Measurements from ENCODE around the gene MRFAP1. TPM values are rescaled to one million over a fixed set of nuclear protein-coding genes. Genes with fewer than 3 reads are reported as not detected.

MRFAP1 gene
- total and polyA plus RNA-seq, 2 of the 4 experiments (the other 2 are of a cell fraction), result 65.4 to 268 TPM

GRCh38 chr4:6655924-6656323 is 15.4 kb downstream of the MRFAP1 start:
- Histone ChIP-seq H2AFZ (replicated peaks; ENCODE audit: low read length, poor library complexity) (no peak overlapping the region), H2AK5ac (ENCODE audit: low read depth, low read length) (no peak overlapping the region), H2BK20ac (ENCODE audit: low read depth, low read length) (no peak overlapping the region), H3K4me2 (ENCODE audit: low read depth, low read length) (no peak overlapping the region), H3K56ac (ENCODE audit: extremely low read depth, insufficient read depth, low read length) (no peak overlapping the region), H2BK15ac (ENCODE audit: low read depth, low read length) (no peak overlapping the region), H3K4me1 (ENCODE audit: control insufficient read depth, insufficient read depth, low read length) (no peaks in the 10 kb centered on the region), H3K27me3 (ENCODE audit: control insufficient read depth, insufficient read depth, low read length) (no peaks in the 10 kb centered on the region), H2BK120ac (ENCODE audit: low read depth, low read length) (no peak overlapping the region), H3K9me1 (ENCODE audit: insufficient read depth, low read length) (no peaks in the 10 kb centered on the region), H3K4me3 (ENCODE audit: insufficient read depth, low read depth, low read length) (no peak overlapping the region), H3K9me3 (ENCODE audit: control insufficient read depth, insufficient read depth, low read length) (no peaks in the 10 kb centered on the region), H4K91ac (ENCODE audit: insufficient read depth, low read depth, low read length) (no peak overlapping the region), H3K36me3 (ENCODE audit: control insufficient read depth, insufficient read depth, low read length) (no peaks in the 10 kb centered on the region), H3K18ac (ENCODE audit: low read depth, low read length) (no peak overlapping the region), H3K23ac (ENCODE audit: low read depth, low read length) (no peak overlapping the region), H4K5ac (ENCODE audit: low read depth, low read length) (no peak overlapping the region), H3K9ac (ENCODE audit: low read depth, low read length) (no peak overlapping the region), H3K27ac (ENCODE audit: insufficient read depth, low read length) (no peak overlapping the region), H4K8ac (ENCODE audit: low read depth in 2 of 2, low read length in 2 of 2) (no peak overlapping the region), H3K4ac (ENCODE audit: low read depth, low read length) (no peak overlapping the region), H2AK9ac (replicated peaks; ENCODE audit: low read depth, low read length, poor library complexity) (no peak overlapping the region), H2BK5ac (ENCODE audit: low read depth, low read length, poor library complexity, severe bottlenecking) (no peak overlapping the region), H4K20me1 (ENCODE audit: insufficient read depth, low read length) (no peaks in the 10 kb centered on the region), H3K79me1 (ENCODE audit: low read depth in 1 of 2, low read length in 2 of 2) (no peaks in the 10 kb centered on the region), H3K14ac (replicated peaks; ENCODE audit: low read depth, low read length) (no peak overlapping the region)
- ATAC-seq (ENCODE audit: low read depth) (no peak), DNase-seq (no peak)
- intact Hi-C loops (cut with micrococcal nuclease), result no loop called here
- 83% methylated on average over 4 of the region's 5 CpGs; no CpG with 5 or more reads in 1 of the 2 experiments for WGBS, 2 experiments (ENCODE audit: extremely low coverage in 2 of 2, insufficient read length in 1 of 2)
- no TSS peak for BruUV-seq (replicated peaks)
- TF ChIP-seq POLR2A (IDR thresholded peaks at IDR 0.05; ENCODE audit: low read depth, low read length) (no peak), NFE2L2 (IDR thresholded peaks at IDR 0.05; ENCODE audit: low read depth, low read length) (no peak), CTCF (conservative IDR thresholded peaks at IDR 0.05; ENCODE audit: low read depth, low read length) (no peak), MAZ (IDR thresholded peaks at IDR 0.05; ENCODE audit: borderline replicate concordance, low read depth, low read length) (no peak), CHD1 (IDR thresholded peaks at IDR 0.05; ENCODE audit: low read depth, low read length) (no peak), MXI1 (IDR thresholded peaks at IDR 0.05; ENCODE audit: borderline replicate concordance, low read depth, low read length) (no peak), ELK1 (IDR thresholded peaks at IDR 0.05; ENCODE audit: borderline replicate concordance, low read depth, low read length) (no peak), RFX5 (IDR thresholded peaks at IDR 0.05; ENCODE audit: low read depth, low read length) (no peak), BHLHE40 (IDR thresholded peaks at IDR 0.05; ENCODE audit: low read depth, low read length) (no peak), CEBPB (IDR thresholded peaks at IDR 0.05; ENCODE audit: low read depth, low read length) (no peak), FOS (IDR thresholded peaks at IDR 0.05; ENCODE audit: low read depth, low read length) (no peak), USF2 (IDR thresholded peaks at IDR 0.05; ENCODE audit: low read depth, low read length) (no peak), RCOR1 (IDR thresholded peaks at IDR 0.05; ENCODE audit: insufficient replicate concordance, low read length) (no peak), MAFK (IDR thresholded peaks at IDR 0.05; ENCODE audit: low read depth, low read length) (no peak), RAD21 (IDR thresholded peaks at IDR 0.05; ENCODE audit: low read length) (no peak), SMC3 (IDR thresholded peaks at IDR 0.05; ENCODE audit: low read depth, low read length) (no peak)
- in situ Hi-C loops (cut with MboI; ENCODE audit: low sequenced_read_pairs), result no loop called here
- dilution Hi-C loops (cut with HindIII; ENCODE audit: low sequenced_read_pairs, unreplicated experiment), result no loop called here
- ChIA-PET CTCF (no interaction called here), POLR2A (ENCODE audit: unreplicated experiment) (no interaction called here)
